Kidney (tissue), 22 donors: ENCODE results near the gene ARHGDIA. TPM values are rescaled to one million over a fixed set of nuclear protein-coding genes. Genes with fewer than 3 reads are reported as not detected.
"Not testable (repeated sequence)": the region's sequence is repeated elsewhere in the genome, so short reads cannot be mapped to it uniquely, and the experiment has no call there.

ENCODE experiments used
- DNase-seq, 5 donors: peaks; one replicate each; pipeline ENCODE4 v3.0.0-alpha.2; 2013 to 2020
- FAIRE-seq: peaks from 2 replicates; lab custom pipeline; 2012; peaks lifted over from hg19 to GRCh38; lab: Jason Lieb, UNC
- H3K27ac ChIP-seq, 2 donors: one replicate each; pipeline ENCODE4 v1.7.0; 2013; ENCODE audit warnings: low read depth in 2 of 2, low read length in 2 of 2, inconsistent platforms in 1 of 2
- H3K27me3 ChIP-seq: one replicate; pipeline ENCODE4 v1.7.1; 2013; ENCODE audit warnings: low read length, inconsistent platforms; ENCODE audit not compliant: control insufficient read depth, insufficient read depth
- H3K36me3 ChIP-seq, 3 donors: one replicate each; pipeline versions ENCODE4 v1.7.0 to v1.7.1; 2013; ENCODE audit warnings: low read length in 3 of 3, control low read depth in 1 of 3, inconsistent platforms in 1 of 3; ENCODE audit not compliant: insufficient read depth in 3 of 3, control insufficient read depth in 2 of 3
- H3K4me1 ChIP-seq, 3 donors: one replicate each; pipeline versions ENCODE4 v1.7.0 to v1.7.1; 2013; ENCODE audit warnings: low read length in 3 of 3, inconsistent platforms in 1 of 3, low read depth in 1 of 3; ENCODE audit not compliant: control insufficient read depth in 2 of 3, insufficient read depth in 2 of 3
- H3K4me3 ChIP-seq, 3 donors: one replicate each; pipeline versions ENCODE4 v1.7.0 to v1.8.1; 2013; ENCODE audit warnings: low read length in 3 of 3, control low read depth in 1 of 3, inconsistent platforms in 1 of 3
- H3K9ac ChIP-seq, 3 donors: one replicate each; pipeline versions ENCODE4 v1.7.0 to v1.7.1; 2013; ENCODE audit warnings: low read length in 3 of 3, control low read depth in 1 of 3, inconsistent platforms in 1 of 3
- H3K9me3 ChIP-seq, 3 donors: one replicate each; pipeline versions ENCODE4 v1.7.0 to v1.7.1; 2013; ENCODE audit warnings: low read length in 3 of 3, control low read depth in 1 of 3, inconsistent platforms in 1 of 3; ENCODE audit not compliant: control insufficient read depth in 2 of 3, insufficient read depth in 1 of 3
- CTCF ChIP-seq: IDR thresholded peaks from 3 replicates; pipeline ENCODE4 v1.5.1; 2012; ENCODE audit warnings: mild to moderate bottlenecking, moderate library complexity, borderline replicate concordance; ENCODE audit not compliant: insufficient read depth; ENCODE audit errors: extremely low read depth
- intact Hi-C: fragments of 100-400 bp; cut with DNase I; formaldehyde crosslinking; loops from one replicate; pipeline ENCODE4 v1.11.1; 2022
- long read RNA-seq, 10 donors: library from polyadenylated mRNA in 1 of 10; unstranded in 1 of 10; transcript quantifications; one replicate each; pipeline ENCODE4 v2.0.0 and lab custom pipeline, GENCODE V29; 2021 to 2026
- polyA plus RNA-seq: library from polyadenylated mRNA; stranded (reverse); fragments of 350-450 nt; fragmentation: Illumina TruSeq; extraction: RNeasy Lipid Tissue Mini Kit (QIAGEN cat#74804); gene quantifications from one replicate; pipeline ENCODE4 v1.2.3, GENCODE V29; 2014; ENCODE audit warnings: low read depth, low replicate concordance; ENCODE audit not compliant: insufficient read depth
- total RNA-seq: library from RNA; stranded (reverse); fragmentation: NEBNext Ultra II Directional; extraction: Animal tissue kit (Norgen Biotek cat#: 25700); gene quantifications from one replicate; pipeline ENCODE4 v1.2.1, GENCODE V29; 2021
- donor health status: control.
- donor health status: control.
- donor health status: control.
- donor health status: control.
- donor health status: control.
- donor health status: DM: yes; HTN: yes; CAD: no.
- donor health status: Normal renal cell carcinoma (clear cell type).

Gene ARHGDIA
- total RNA-seq (453 TPM), polyA plus RNA-seq (424 TPM)
- long read RNA-seq, donor 1, transcript ARHGDIA-201 (6 exons, 1,906 nt), result major isoform, 33 of 44 reads
- long read RNA-seq, donor 1, partial matches to known transcripts, result 0 of 44 reads
- long read RNA-seq, donor 1, other reads (novel, unspliced or antisense), result 0 of 44 reads
- long read RNA-seq, donor 2, transcript ARHGDIA-207 (5 exons, 1,201 nt), result minor isoform, 5 of 43 reads
- long read RNA-seq, donor 2, transcript ARHGDIA-201 (6 exons, 1,906 nt), result major isoform, 27 of 43 reads
- long read RNA-seq, donor 2, partial matches to known transcripts, result 5 of 43 reads
- long read RNA-seq, donor 2, other reads (novel, unspliced or antisense), result 0 of 43 reads
- long read RNA-seq, donor 3, transcript ARHGDIA-207 (5 exons, 1,201 nt), result minor isoform, 6 of 45 reads
- long read RNA-seq, donor 3, transcript ARHGDIA-201 (6 exons, 1,906 nt), result major isoform, 31 of 45 reads
- long read RNA-seq, donor 3, partial matches to known transcripts, result 0 of 45 reads
- long read RNA-seq, donor 3, other reads (novel, unspliced or antisense), result 0 of 45 reads
- long read RNA-seq, donor 4, transcript ARHGDIA-201 (6 exons, 1,906 nt), result major isoform, 33 of 49 reads
- long read RNA-seq, donor 4, transcript ARHGDIA-207 (5 exons, 1,201 nt), result minor isoform, 12 of 49 reads
- long read RNA-seq, donor 4, partial matches to known transcripts, result 0 of 49 reads
- long read RNA-seq, donor 4, other reads (novel, unspliced or antisense), result 0 of 49 reads
- long read RNA-seq, donor 5, partial matches to known transcripts, result 0 of 3 reads
- long read RNA-seq, donor 5, other reads (novel, unspliced or antisense), result 0 of 3 reads
- long read RNA-seq, donor 6, transcript ARHGDIA-207 (5 exons, 1,201 nt), result minor isoform, 7 of 26 reads
- long read RNA-seq, donor 6, transcript ARHGDIA-201 (6 exons, 1,906 nt), result major isoform, 14 of 26 reads
- long read RNA-seq, donor 6, partial matches to known transcripts, result 0 of 26 reads
- long read RNA-seq, donor 6, other reads (novel, unspliced or antisense), result 0 of 26 reads
- long read RNA-seq, donor 7, transcript ARHGDIA-217 (7 exons, 886 nt), result minor isoform, 7 of 148 reads
- long read RNA-seq, donor 7, transcript ARHGDIA-201 (6 exons, 1,906 nt), result major isoform, 53 of 148 reads
- long read RNA-seq, donor 7, transcript ARHGDIA-207 (5 exons, 1,201 nt), result minor isoform, 7 of 148 reads
- long read RNA-seq, donor 7, partial matches to known transcripts, result 3 of 148 reads
- long read RNA-seq, donor 7, other reads (novel, unspliced or antisense), result 75 of 148 reads
- long read RNA-seq, donor 8, transcript ARHGDIA-207 (5 exons, 1,201 nt), result minor isoform, 5 of 58 reads
- long read RNA-seq, donor 8, transcript ARHGDIA-201 (6 exons, 1,906 nt), result major isoform, 40 of 58 reads
- long read RNA-seq, donor 8, partial matches to known transcripts, result 6 of 58 reads
- long read RNA-seq, donor 8, other reads (novel, unspliced or antisense), result 0 of 58 reads
- long read RNA-seq, donor 9, transcript ARHGDIA-201 (6 exons, 1,906 nt), result major isoform, 10 of 23 reads
- long read RNA-seq, donor 9, partial matches to known transcripts, result 7 of 23 reads
- long read RNA-seq, donor 9, other reads (novel, unspliced or antisense), result 0 of 23 reads
- long read RNA-seq, donor 10, transcript ARHGDIA-201 (6 exons, 1,906 nt), result major isoform, 24 of 43 reads
- long read RNA-seq, donor 10, transcript ARHGDIA-207 (5 exons, 1,201 nt), result minor isoform, 9 of 43 reads
- long read RNA-seq, donor 10, partial matches to known transcripts, result 5 of 43 reads
- long read RNA-seq, donor 10, other reads (novel, unspliced or antisense), result 0 of 43 reads

- no peak for DNase-seq
- peak within 1 kb of the TSS; percentile 68 to 88 (median 69) for H3K4me3 ChIP-seq
- H3K27me3 ChIP-seq, result no peaks in the 10 kb centered on the region
- no peak for FAIRE-seq
- TF ChIP-seq CTCF, result no peak
- intact Hi-C loops, result no loop called here
- H3K27ac ChIP-seq, result peak within 1 kb of the TSS; percentile 98 to 99
- no peaks in the 10 kb centered on the region for H3K9me3 ChIP-seq
- peaks cover 0 to 35% (median 27%) of the 10 kb centered on the region in 3 donors for H3K4me1 ChIP-seq
- peaks cover 0 to 10% (median 0%) of the 10 kb centered on the region in 3 donors for H3K36me3 ChIP-seq
- peak within 1 kb of the TSS; percentile 42 to 92 (median 88) for H3K9ac ChIP-seq
These were observed at the start of gene ARHGDIA for GRCh38 chr17:81870981-81871386. Gene ARHGDIA (minus strand): TSS chr17:81871337. CDS start chr17:81869930, 1,407 bp downstream.

GRCh38 chr17:81918832-81919545 lies 47.9 kb upstream of the ARHGDIA start:
- FAIRE-seq, result no peak
- no peak for TF ChIP-seq CTCF
- H3K27me3 ChIP-seq, result no peaks in the 10 kb centered on the region
- H3K4me3 ChIP-seq, result no peak overlapping the region
- DNase-seq, result no peak
- intact Hi-C loops, result no loop called here
- H3K36me3 ChIP-seq, result peaks cover 0 to 27% (median 24%) of the 10 kb centered on the region in 3 donors
- H3K4me1 ChIP-seq, result peaks cover 0 to 25% (median 12%) of the 10 kb centered on the region in 3 donors
- H3K27ac ChIP-seq, result no peak overlapping the region
- H3K9ac ChIP-seq, result no peak overlapping the region
- no peaks in the 10 kb centered on the region for H3K9me3 ChIP-seq

DNA sequence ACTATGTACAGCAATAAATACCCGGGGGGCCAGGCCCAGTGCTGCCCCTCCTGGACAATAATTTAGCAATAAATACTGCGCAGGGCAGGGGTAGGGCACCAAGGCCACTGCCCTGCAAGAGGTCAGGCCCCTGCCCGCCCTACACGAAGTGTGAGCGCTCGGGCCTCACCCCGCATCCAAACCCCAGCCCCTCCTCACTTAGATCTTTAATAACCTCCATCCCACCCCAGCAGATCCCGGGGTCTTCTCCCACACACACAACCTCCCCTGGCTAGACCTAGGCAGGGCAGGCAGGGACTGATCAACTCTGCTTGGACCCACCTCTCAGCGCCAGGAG lies 47.2 kb upstream of the ARHGDIA start:
- FAIRE-seq, DNase-seq, H3K27me3 ChIP-seq, H3K9ac ChIP-seq, H3K9me3 ChIP-seq, intact Hi-C loops: not testable (repeated sequence)
- Histone ChIP-seq H3K27ac (peak overlapping the region in 1 of 2 donors; percentile 43), H3K36me3 (peaks cover 0 to 34% (median 29%) of the 10 kb centered on the region in 3 donors), H3K4me1 (peaks cover 0 to 19% (median 8%) of the 10 kb centered on the region in 3 donors), H3K4me3 (peak overlapping the region in 1 of 3 donors; percentile 73)
